Endothelial cell of umbilical vein (primary cell): Measurements from ENCODE around the gene MAPKAPK2.

ENCODE experiments used
- CTCF ChIP-seq, 2 donors: IDR thresholded peaks; 1 replicate in 1 of 2; 2 replicates in 1 of 2; pipeline ENCODE4 v1.5.1; 2011; ENCODE audit warnings: low read length in 2 of 2, mild to moderate bottlenecking in 2 of 2, moderate library complexity in 2 of 2, control low read depth in 1 of 2, inconsistent platforms in 1 of 2, low read depth in 1 of 2; ENCODE audit not compliant: insufficient read depth in 1 of 2; ENCODE audit errors: extremely low read depth in 1 of 2
- EZH2 ChIP-seq: IDR thresholded peaks from 2 replicates; pipeline ENCODE4 v1.6.1; 2012; ENCODE audit warnings: borderline replicate concordance, low read depth, mild to moderate bottlenecking, moderate library complexity, low read length, inconsistent platforms; ENCODE audit not compliant: severe bottlenecking
- MAX ChIP-seq: IDR thresholded peaks from 2 replicates; pipeline ENCODE4 v1.6.1; 2011; ENCODE audit not compliant: insufficient read depth, insufficient read length
- POLR2A ChIP-seq: IDR thresholded peaks from 2 replicates; pipeline ENCODE4 v1.6.1; 2012; ENCODE audit warnings: low read depth, mild to moderate bottlenecking, control low read depth, low read length
- POLR2AphosphoS5 ChIP-seq: IDR thresholded peaks from 2 replicates; pipeline ENCODE4 v1.6.1; 2012; ENCODE audit warnings: low read depth, mild to moderate bottlenecking, control low read depth, low read length, moderate library complexity; ENCODE audit not compliant: insufficient read depth

GRCh38 chr1:206770531-206771337 is 86.0 kb downstream of the MAPKAPK2 start, which contains the start of gene IL19:
- TF ChIP-seq POLR2A (no peak), POLR2AphosphoS5 (no peak), CTCF (IDR thresholded peaks at IDR 0.05; ENCODE audit: extremely low read depth in 1 of 2, insufficient read depth in 1 of 2, low read depth in 1 of 2, low read length in 2 of 2) (no peak), MAX (no peak), EZH2 (no peak)
